HG02885 (cell line): Measurements from ENCODE around the gene COPG2.
"Not testable (repeated sequence)": the region's sequence is repeated elsewhere in the genome, so short reads cannot be mapped to it uniquely, and the experiment has no call there.

Source experiments
- ATAC-seq: cut with Tn5 transposase; IDR thresholded peaks from one replicate; pipeline ENCODE4 v1.9.1; 2021; ENCODE audit warnings: mild to moderate bottlenecking; ENCODE audit not compliant: unreplicated experiment, poor library complexity

Gene COPG2

GRCh38 chr7:130575110-130575509, 93.4 kb downstream of the COPG2 start:
- not testable (repeated sequence) for ATAC-seq

GRCh38 chr7:130570144-130570543, 98.4 kb downstream of the COPG2 start:
- ATAC-seq = not testable (repeated sequence)

GRCh38 chr7:130566898-130567280, 101.7 kb downstream of the COPG2 start:
- ATAC-seq = no peak

- ATAC-seq = no peak
Observed at GRCh38 chr7:130566168-130566897, 102.2 kb downstream of the COPG2 start.

DNA sequence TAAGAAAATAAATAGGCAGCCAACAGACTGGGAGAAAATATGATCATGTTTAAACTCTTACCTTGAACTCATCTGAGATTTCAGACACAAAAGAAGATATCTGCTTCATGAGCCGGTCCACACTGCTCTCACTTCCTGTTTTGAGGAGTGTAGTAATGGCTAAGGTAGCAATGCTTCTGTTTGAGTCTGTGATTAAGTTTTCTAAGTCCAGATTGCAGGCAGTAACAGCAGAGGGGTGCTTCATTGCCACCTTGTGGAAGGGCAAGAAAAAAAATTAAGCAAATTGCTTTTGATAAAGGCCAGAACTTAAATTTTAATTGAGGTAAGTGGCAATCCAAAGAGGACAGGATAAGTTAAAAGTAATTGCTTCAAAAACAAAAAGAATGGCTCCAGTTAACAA, 107.6 kb downstream of the COPG2 start:
- peak; percentile 85 for ATAC-seq

- no peak for ATAC-seq
Observed at GRCh38 chr7:130559184-130559583, 109.4 kb downstream of the COPG2 start.

DNA sequence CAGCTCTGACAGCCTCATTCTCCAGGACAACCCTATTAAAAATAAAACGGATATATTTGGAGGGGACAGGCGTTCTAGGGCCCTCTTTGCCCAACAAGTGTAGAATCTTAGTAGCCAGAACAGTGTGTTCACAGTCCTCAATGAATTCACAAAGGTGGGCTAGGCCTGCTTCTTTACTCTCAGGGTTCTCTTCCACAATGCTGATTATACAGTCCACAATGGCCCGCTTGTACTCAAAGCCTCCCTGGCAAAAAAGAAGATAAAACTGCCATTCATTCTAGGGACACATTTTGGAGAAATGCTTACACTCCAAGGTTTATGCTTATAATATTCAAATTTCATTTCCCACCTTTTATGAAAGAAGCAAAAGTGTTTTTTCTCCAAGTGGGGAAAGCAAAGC, 114.1 kb downstream of the COPG2 start:
- ATAC-seq = no peak

- no peak for ATAC-seq
Observed at GRCh38 chr7:130553398-130554029, 115.0 kb downstream of the COPG2 start.

DNA sequence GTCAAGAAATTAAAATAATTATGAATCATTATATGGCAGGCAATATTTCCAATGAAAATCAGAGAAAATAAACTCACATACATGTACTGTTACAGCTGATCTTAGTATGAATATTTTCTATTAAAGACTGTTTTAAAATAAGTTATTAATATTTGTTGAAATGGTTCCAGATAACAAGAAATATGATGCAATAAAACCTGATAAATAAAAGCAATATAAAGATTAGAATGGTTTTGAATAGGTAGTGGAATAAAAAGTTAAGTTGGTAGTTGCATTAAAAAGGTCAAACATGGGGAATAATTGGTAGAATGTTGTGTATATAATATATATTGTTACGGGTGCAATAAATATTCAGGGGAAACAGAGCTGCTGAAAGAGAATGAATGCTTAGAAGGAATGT, 124.2 kb downstream of the COPG2 start:
- ATAC-seq = no peak

DNA sequence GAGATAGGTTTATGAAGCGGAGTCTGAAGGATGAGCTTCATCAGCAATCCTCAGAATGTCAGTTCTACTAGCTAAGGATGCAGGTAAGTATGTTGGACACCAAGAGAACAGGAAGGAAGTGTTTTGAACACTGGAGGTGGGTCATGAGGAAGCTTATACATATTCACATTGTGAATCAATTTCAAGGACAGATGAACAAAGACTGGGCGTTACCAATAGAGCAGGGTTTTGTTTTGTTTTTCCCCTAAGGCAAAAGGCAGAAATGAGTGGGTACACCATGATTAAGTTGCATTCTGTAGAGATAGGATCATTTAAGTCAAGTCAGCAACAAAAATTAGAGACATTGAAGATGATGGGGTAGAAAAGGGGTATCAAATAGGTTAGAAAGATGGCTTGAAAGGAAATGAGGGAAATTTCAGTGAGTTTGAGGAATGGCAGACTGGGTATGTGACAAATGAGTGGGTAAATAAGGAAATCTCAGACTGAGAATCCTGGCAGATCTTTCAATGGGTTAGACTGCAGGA, 125.0 kb downstream of the COPG2 start:
- ATAC-seq = no peak

- ATAC-seq = not testable (repeated sequence)
Observed at GRCh38 chr7:130542297-130542696, 126.3 kb downstream of the COPG2 start.

DNA sequence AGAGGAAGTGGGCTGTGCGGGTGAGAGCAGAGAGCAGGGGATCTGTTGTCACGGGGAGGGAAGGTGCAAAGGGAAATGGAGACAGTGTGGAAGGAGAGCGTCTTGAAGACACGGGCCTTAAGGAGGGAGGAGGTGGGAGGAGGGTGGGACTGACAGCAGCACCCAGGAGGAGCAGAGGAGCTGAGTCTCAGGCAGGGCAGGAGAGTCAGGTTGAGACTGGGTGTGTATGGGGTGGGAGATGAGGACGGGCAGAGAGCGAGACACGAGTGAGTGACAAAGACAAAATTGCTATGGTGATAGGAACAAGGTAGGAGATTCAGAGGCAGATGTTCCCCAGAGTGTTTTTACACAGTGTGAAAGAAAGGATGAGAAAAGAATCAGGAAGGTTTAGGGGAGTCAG, 127.3 kb downstream of the COPG2 start:
- not testable (repeated sequence) for ATAC-seq

- ATAC-seq = not testable (repeated sequence)
Observed at GRCh38 chr7:130537894-130538293, 130.7 kb downstream of the COPG2 start.

DNA sequence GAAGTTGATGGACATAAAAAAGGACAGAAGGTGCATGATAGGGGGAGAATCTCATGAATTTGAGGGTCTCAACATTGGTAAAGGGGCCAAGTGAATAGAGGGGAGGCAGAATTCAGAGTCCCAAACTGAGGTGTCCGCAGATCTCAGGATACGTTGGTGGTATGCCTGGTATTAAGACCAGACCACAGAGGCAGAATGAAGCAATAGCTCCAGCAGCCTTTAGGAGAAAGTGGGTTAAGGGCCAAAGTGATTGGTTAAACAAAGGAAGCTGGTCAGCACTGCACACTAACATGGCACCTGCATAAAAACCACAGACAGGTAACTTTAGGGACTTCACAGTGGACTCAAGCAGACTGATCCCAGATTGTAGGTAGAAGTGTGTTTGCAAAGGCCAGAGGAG, 139.1 kb downstream of the COPG2 start:
- no peak for ATAC-seq

DNA sequence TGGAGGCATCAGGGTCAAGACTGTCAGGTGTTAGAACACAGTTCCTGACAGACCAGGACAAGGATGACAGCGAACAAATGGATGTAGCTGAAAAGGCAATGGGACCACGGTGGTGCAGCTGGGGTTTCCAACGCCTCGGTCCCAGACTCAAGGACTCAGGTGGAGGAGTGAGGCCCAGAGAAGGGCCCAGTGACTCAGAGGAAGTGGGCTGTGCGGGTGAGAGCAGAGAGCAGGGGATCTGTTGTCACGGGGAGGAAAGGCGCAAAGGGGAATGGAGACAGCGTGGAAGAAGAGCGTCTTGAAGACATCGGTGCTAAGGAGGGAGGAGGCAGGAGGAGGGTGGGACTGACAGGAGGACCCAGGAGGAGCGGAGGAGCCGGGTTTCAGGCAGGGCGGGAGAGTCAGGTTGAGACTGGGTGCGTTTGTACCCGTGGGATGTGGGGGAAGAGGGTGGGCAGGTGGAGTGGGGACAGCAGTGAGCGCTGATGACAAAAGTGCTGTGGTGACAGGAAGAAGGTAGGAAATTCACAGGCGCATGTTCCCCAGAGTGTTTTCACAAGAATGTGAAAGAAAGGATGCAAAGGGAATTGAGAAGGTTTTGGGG, 140.7 kb downstream of the COPG2 start:
- not testable (repeated sequence) for ATAC-seq

- ATAC-seq = no peak
Observed at GRCh38 chr7:130524628-130525027, 143.9 kb downstream of the COPG2 start.

DNA sequence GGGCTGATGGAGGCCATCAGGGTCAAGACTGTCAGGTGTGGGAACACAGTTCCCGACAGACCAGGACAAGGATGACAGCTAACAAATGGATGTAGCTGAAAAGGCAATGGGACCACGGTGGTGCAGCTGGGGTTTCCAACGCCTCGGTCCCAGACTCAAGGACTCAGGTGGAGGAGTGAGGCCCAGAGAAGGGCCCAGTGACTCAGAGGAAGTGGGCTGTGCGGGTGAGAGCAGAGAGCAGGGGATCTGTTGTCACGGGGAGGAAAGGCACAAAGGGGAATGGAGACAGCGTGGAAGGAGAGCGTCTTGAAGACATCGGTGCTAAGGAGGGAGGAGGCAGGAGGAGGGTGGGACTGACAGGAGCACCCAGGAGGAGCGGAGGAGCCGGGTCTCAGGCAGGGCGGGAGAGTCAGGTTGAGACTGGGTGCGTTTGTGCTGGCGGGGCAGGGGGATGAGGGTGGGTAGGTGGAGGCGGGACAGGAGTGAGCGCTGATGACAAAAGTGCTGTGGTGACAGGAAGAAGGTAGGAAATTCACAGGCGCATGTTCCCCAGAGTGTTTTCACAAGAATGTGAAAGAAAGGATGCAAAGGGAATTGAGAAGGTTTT, 144.9 kb downstream of the COPG2 start:
- not testable (repeated sequence) for ATAC-seq

DNA sequence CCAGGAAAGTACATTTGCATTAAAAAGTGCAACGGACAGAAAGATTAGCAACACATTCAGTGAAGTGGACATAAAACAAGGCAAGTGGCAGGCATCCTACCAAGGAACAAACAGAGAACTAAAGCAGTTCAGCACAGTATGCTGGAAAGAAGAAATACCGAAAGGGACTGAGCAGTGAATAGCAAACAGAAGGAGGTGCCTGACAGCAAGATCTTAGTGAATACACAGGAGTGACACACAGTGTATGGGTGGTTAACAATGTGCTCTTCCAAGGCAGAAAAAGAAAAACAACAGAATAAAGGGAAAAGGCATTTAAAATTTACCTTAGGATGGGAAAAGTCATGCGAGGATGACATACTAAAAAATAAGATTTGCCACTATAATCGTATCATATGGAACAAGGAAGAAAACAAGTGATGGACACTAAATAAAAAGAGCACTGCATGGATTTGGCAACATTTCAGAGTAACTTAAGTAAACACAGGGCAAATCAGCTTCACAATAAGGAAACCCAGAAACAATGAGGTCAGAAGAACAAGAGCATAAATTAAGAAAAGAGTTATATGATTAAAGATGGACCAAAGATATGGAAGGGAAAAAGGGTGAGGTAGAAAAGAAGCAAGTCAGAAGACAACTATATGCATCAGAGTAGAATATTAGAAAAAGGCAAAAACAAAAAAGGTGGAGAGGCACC, 147.1 kb downstream of the COPG2 start:
- ATAC-seq = no peak

DNA sequence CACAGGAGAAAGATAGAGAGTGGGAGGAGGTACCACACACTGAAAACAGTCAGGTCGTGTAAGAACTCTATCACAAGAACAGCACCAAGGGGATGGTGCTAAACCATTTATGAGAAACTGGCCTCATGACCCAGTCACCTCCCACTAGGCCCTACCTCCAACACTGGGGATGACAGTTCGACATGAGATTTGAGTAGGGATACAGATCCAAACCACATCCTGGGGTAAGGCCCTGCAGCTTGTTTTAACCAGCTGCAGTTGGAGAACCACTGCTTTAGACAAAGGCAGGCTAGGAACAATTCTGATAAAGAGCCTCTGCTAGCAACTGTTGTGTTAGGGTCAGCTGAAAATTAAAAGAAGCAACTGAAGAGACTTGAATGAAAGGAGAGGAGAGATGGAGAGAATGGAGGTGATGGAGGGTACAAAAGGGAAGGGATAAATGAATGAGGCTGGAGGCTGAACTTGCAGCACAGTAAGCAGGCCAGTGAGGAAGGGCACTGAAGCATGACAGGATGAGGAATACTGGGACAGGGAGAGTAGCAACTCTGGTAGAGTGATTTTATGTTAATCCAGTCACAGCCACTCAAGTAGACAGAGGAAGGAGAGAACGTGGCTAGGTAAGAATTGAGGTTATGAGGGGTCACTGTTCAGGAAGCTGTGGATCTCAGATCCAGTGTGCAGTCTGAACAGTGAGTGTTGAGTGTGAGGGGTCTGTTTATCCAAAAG, 153.1 kb downstream of the COPG2 start:
- no peak for ATAC-seq

- no peak for ATAC-seq
Observed at GRCh38 chr7:130513447-130513846, 155.1 kb downstream of the COPG2 start.
